Adrenal gland (tissue), 12 donors: ENCODE results near the gene ANAPC15. TPM values are rescaled to one million over a fixed set of nuclear protein-coding genes. Genes with fewer than 3 reads are reported as not detected.
"Not testable (repeated sequence)": the region's sequence is repeated elsewhere in the genome, so short reads cannot be mapped to it uniquely, and the experiment has no call there.

Source experiments
- DNase-seq, 7 donors: peaks; one replicate each; pipeline ENCODE4 v3.0.0-alpha.2; 2019 to 2020
- H3K27ac ChIP-seq, 5 donors: fragments of 200-600 bp; sonication (generic) in 4 of 5; 1 replicate in 3 of 5; 2 replicates in 2 of 5; pipeline versions ENCODE4 v1.5.1 to v1.8.0; 2016 to 2020; ENCODE audit warnings: mild to moderate bottlenecking in 1 of 5
- H3K27me3 ChIP-seq: fragments of 200-600 bp; 2 replicates; pipeline ENCODE4 v1.8.0; 2021
- H3K36me3 ChIP-seq, 2 donors: fragments of 200-600 bp; replicated peaks in 1 of 2; 1 replicate in 1 of 2; 2 replicates in 1 of 2; pipeline versions ENCODE4 v1.5.1 to v1.8.0; 2018 to 2022
- H3K4me1 ChIP-seq, 2 donors: fragments of 200-600 bp; replicated peaks in 1 of 2; 1 replicate in 1 of 2; 2 replicates in 1 of 2; pipeline versions ENCODE4 v1.5.1 to v1.8.0; 2018 to 2021
- H3K4me3 ChIP-seq, 4 donors: fragments of 200-600 bp; sonication (generic) in 3 of 4; one replicate each; pipeline ENCODE4 v1.5.1; 2016 to 2018
- H3K9me3 ChIP-seq, 3 donors: fragments of 200-600 bp; sonication (generic) in 1 of 3; replicated peaks in 1 of 3; 1 replicate in 2 of 3; 2 replicates in 1 of 3; pipeline versions ENCODE4 v1.5.1 to v1.8.0; 2016 to 2021
- CTCF ChIP-seq, 6 experiments: fragments of 450-650 bp in 4 of 6; fragments of 200-600 bp in 2 of 6; sonication (generic) in 1 of 6; IDR thresholded peaks; 1 replicate in 5 of 6; 2 replicates in 1 of 6; pipeline versions ENCODE4 v1.5.1 to v1.8.0; 2016 to 2021; ENCODE audit warnings: antibody characterized with exemption in 6 of 6, mild to moderate bottlenecking in 2 of 6, moderate library complexity in 1 of 6
- POLR2A ChIP-seq, 2 donors: fragments of 450-650 bp; IDR thresholded peaks; one replicate each; pipeline ENCODE4 v1.6.1; 2017; ENCODE audit warnings: antibody characterized with exemption in 2 of 2, mild to moderate bottlenecking in 2 of 2, moderate library complexity in 1 of 2
- WGBS, 4 donors: extraction: QIAGEN DNeasy Blood & Tissue Kit in 2 of 4; methylation state at CpG; one replicate each; pipeline versions ENCODE4 v1.1.5 to v1.1.7; 2013 to 2017; 5-methylcytosine and 5-hydroxymethylcytosine counted together
- intact Hi-C, 2 donors: fragments of 100-400 bp; cut with DNase I; formaldehyde crosslinking; loops; one replicate each; pipeline versions ENCODE4 v1.14.1 to v1.15.0; 2022 to 2023
- polyA plus RNA-seq, 3 donors: library from polyadenylated mRNA; stranded (reverse); fragments of 200-250 nt in 2 of 3; fragments of 350-450 nt in 1 of 3; fragmentation: Illumina TruSeq in 1 of 3; extraction: RNeasy Lipid Tissue Mini Kit (QIAGEN cat#74804) in 1 of 3; gene quantifications; one replicate each; pipeline ENCODE4 v1.2.3, GENCODE V29; 2013 to 2014
- total RNA-seq, 9 donors: library from RNA; depleted of rRNA in 4 of 9; stranded (reverse); fragments of >200 nt in 4 of 9; fragments of 120-200 nt in 1 of 9; fragmentation: NEBNext Ultra II Directional in 1 of 9; extraction: Animal tissue kit (Norgen Biotek cat#: 25700) in 1 of 9; gene quantifications; one replicate each; pipeline versions ENCODE4 v1.1.0 to v1.2.4, GENCODE V29; 2013 to 2023
- donor health status: healthy with polysubstance abuse.
- donor health status: Bipolar disorder and iron deficiency.
- donor health status: DM: yes; HTN: yes; CAD: no.
- donor health status: DM: no; HTN: no; CAD: no.
- donor health status: DM: no; HTN: no; CAD: no.
- donor health status: DM: yes; HTN: yes; CAD: no.

ANAPC15 gene
- total and polyA plus RNA-seq, 12 donors, result 15.3 to 80.0 (median 34.9) TPM

- Histone ChIP-seq H3K4me1 (no peaks in the 10 kb centered on the region), H3K27me3 (no peaks in the 10 kb centered on the region), H3K36me3 (no peaks in the 10 kb centered on the region), H3K4me3 (no peak overlapping the region), H3K27ac (no peak overlapping the region), H3K9me3 (no peaks in the 10 kb centered on the region)
- DNase-seq, result no peak
- intact Hi-C loops, result no loop called here
- 79 to 85% (median 83%) methylated on average over 3 to 4 of the region's 4 CpGs for WGBS, 4 donors
- TF ChIP-seq CTCF (IDR thresholded peaks at IDR 0.05), result no peak
- no peak for TF ChIP-seq POLR2A (IDR thresholded peaks at IDR 0.05)
These were observed 43.3 kb upstream of the ANAPC15 start for GRCh38 chr11:72155751-72156150.

DNA sequence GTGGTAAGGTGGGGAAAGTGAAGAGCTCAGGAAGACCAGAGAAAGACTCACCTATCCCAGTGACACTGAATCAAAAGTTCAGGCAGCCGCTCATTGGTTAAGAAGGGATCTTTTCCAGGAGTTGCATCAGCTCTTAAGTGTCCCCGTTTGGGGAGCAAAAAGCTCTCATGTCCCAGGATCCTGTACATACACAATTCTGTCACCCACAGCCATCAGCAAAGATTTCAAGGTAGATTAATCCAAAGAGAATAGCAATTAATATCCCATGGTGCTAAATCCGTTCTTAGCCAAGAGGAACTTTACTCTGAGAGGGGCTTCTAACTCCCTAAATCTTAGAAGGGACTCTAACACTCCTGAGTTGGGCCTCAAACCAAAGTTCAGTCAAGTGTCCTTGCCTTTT, 42.3 kb upstream of the ANAPC15 start:
- no peak overlapping the region for H3K27ac ChIP-seq
- WGBS, 4 donors, result 82 to 92% (median 90%) methylated on average over 2 to 3 of the region's 3 CpGs
- H3K9me3 ChIP-seq, result no peaks in the 10 kb centered on the region
- H3K4me1 ChIP-seq, result no peaks in the 10 kb centered on the region
- no peak for TF ChIP-seq CTCF (IDR thresholded peaks at IDR 0.05)
- no peak for TF ChIP-seq POLR2A (IDR thresholded peaks at IDR 0.05)
- H3K27me3 ChIP-seq, result no peaks in the 10 kb centered on the region
- no peak overlapping the region for H3K4me3 ChIP-seq
- H3K36me3 ChIP-seq, result no peaks in the 10 kb centered on the region
- no peak for DNase-seq
- intact Hi-C loops, result no loop called here

GRCh38 chr11:72153874-72154273, 41.4 kb upstream of the ANAPC15 start:
- intact Hi-C loops, H3K9me3 ChIP-seq, DNase-seq, H3K4me3 ChIP-seq, H3K27ac ChIP-seq, H3K4me1 ChIP-seq, H3K36me3 ChIP-seq, H3K27me3 ChIP-seq: not testable (repeated sequence)
- WGBS, 4 donors, result 86 to 94% (median 89%) methylated on average over 5 to 6 of the region's 6 CpGs

- Histone ChIP-seq H3K36me3 (no peaks in the 10 kb centered on the region), H3K4me1 (no peaks in the 10 kb centered on the region), H3K9me3 (no peaks in the 10 kb centered on the region), H3K27ac (no peak overlapping the region), H3K4me3 (no peak overlapping the region), H3K27me3 (no peaks in the 10 kb centered on the region)
- no peak for DNase-seq
- no peak for TF ChIP-seq POLR2A (IDR thresholded peaks at IDR 0.05)
- no peak for TF ChIP-seq CTCF (IDR thresholded peaks at IDR 0.05)
- intact Hi-C loops, result no loop called here
- 74 to 81% (median 76%) methylated on average over 4 of the region's 4 CpGs for WGBS, 4 donors
These were observed 38.4 kb upstream of the ANAPC15 start for GRCh38 chr11:72150882-72151281.

DNA sequence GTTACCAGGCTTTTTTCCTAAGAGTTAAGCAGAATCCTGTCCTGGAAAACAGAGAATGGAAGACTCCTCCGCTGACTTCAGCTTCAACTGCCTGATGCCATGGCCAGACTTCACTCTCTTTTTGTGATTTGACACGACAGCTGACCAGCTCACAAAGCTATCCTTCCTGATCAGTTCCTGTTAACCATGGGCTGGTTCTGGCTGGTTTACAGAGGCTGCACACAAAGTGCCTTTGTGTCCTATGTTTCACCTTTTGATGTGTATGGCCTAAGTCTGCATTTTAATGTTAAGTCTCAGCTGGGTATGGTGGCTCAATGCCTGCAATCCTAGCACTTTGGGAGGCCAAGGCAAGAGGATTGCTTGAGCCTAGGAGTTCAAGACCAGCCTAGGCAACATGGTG, 34.1 kb upstream of the ANAPC15 start:
- H3K36me3 ChIP-seq, result no peaks in the 10 kb centered on the region

More for the DNA sequence above, 34.1 kb upstream of the ANAPC15 start:
- Histone ChIP-seq H3K27ac (no peak overlapping the region), H3K9me3 (no peaks in the 10 kb centered on the region), H3K4me3 (no peak overlapping the region), H3K4me1 (no peaks in the 10 kb centered on the region), H3K27me3 (no peaks in the 10 kb centered on the region)
- TF ChIP-seq CTCF (IDR thresholded peaks at IDR 0.05) (no peak), POLR2A (IDR thresholded peaks at IDR 0.05) (no peak)
- WGBS, 4 donors, result 36 to 64% (median 43%) methylated on average over 2 of the region's 2 CpGs
- DNase-seq, result no peak
- intact Hi-C loops, result no loop called here
